ENCODE data around the gene TEAD1.

GRCh38 chr11:12901272-12901671, 227.1 kb downstream of the TEAD1 start:
- TF ChIP-seq CTCF (conservative IDR thresholded peaks at IDR 0.05; ENCODE audit: low read length) (no peak), EZH2phosphoT487 (IDR thresholded peaks at IDR 0.05; ENCODE audit: borderline replicate concordance, low read depth, low read length) (no peak)
